Measurements from ENCODE around the gene CTDP1. TPM values are rescaled to one million over a fixed set of nuclear protein-coding genes. Genes with fewer than 3 reads are reported as not detected.

CTDP1 gene
- total RNA-seq, 1 experiment from 2014 or later = 22.5 TPM

GRCh38 chr18:79795446-79795845 is 115.8 kb downstream of the CTDP1 start:
- no peaks in the 10 kb centered on the region for H3K4me1 ChIP-seq (ENCODE audit: insufficient read depth, low read length, poor library complexity, severe bottlenecking)
- H3K27ac ChIP-seq (ENCODE audit: low read depth, low read length, poor library complexity, severe bottlenecking) = no peak overlapping the region
- intact Hi-C loops (cut with micrococcal nuclease; ENCODE audit: unreplicated experiment) = loop anchor here (10.0 kb wide), 2 partner anchors 159 to 359 kb away; partner anchors contain the start of gene SLC66A2
- peaks cover 56% of the 10 kb centered on the region for H3K27me3 ChIP-seq (replicated peaks; ENCODE audit: insufficient read depth, low read depth, low read length, poor library complexity)
- no peaks in the 10 kb centered on the region for H3K36me3 ChIP-seq (ENCODE audit: insufficient read depth, low read length, poor library complexity, severe bottlenecking)
- ChIA-PET CTCF (no interaction called here), POLR2A (ENCODE audit: low non-redundant PET) (no interaction called here)
- BruUV-seq (replicated peaks) = no TSS peak
- TF ChIP-seq CTCF (conservative IDR thresholded peaks at IDR 0.05; ENCODE audit: low read depth, low read length) = no peak
- no peak for TF ChIP-seq EZH2 (IDR thresholded peaks at IDR 0.05; ENCODE audit: borderline replicate concordance, low read depth, low read length, poor library complexity, severe bottlenecking)
- no peaks in the 10 kb centered on the region for H3K9me3 ChIP-seq (ENCODE audit: low read depth, low read length, poor library complexity, severe bottlenecking)
- no peak overlapping the region for H3K4me3 ChIP-seq (ENCODE audit: low read depth, low read length, poor library complexity, severe bottlenecking)
- DNase-seq (ENCODE audit: low spot score) = no peak

GRCh38 chr18:79796016-79796415 is 116.4 kb downstream of the CTDP1 start:
- TF ChIP-seq CTCF (conservative IDR thresholded peaks at IDR 0.05; ENCODE audit: low read depth, low read length) (no peak), EZH2 (IDR thresholded peaks at IDR 0.05; ENCODE audit: borderline replicate concordance, low read depth, low read length, poor library complexity, severe bottlenecking) (no peak)
- H3K27ac ChIP-seq (ENCODE audit: low read depth, low read length, poor library complexity, severe bottlenecking) = no peak overlapping the region
- no peak overlapping the region for H3K4me3 ChIP-seq (ENCODE audit: low read depth, low read length, poor library complexity, severe bottlenecking)
- no TSS peak for BruUV-seq (replicated peaks)
- H3K4me1 ChIP-seq (ENCODE audit: insufficient read depth, low read length, poor library complexity, severe bottlenecking) = no peaks in the 10 kb centered on the region
- peaks cover 52% of the 10 kb centered on the region for H3K27me3 ChIP-seq (replicated peaks; ENCODE audit: insufficient read depth, low read depth, low read length, poor library complexity)
- CTCF ChIA-PET = no interaction called here
- POLR2A ChIA-PET (ENCODE audit: low non-redundant PET) = no interaction called here
- H3K9me3 ChIP-seq (ENCODE audit: low read depth, low read length, poor library complexity, severe bottlenecking) = no peaks in the 10 kb centered on the region
- no peak for DNase-seq (ENCODE audit: low spot score)
- no peaks in the 10 kb centered on the region for H3K36me3 ChIP-seq (ENCODE audit: insufficient read depth, low read length, poor library complexity, severe bottlenecking)
- intact Hi-C loops (cut with micrococcal nuclease; ENCODE audit: unreplicated experiment) = loop anchor here (10.0 kb wide), 2 partner anchors 159 to 359 kb away; partner anchors contain the start of gene SLC66A2

- H3K9me3 ChIP-seq (ENCODE audit: low read depth, low read length, poor library complexity, severe bottlenecking) = no peaks in the 10 kb centered on the region
- ChIA-PET CTCF (no interaction called here), POLR2A (ENCODE audit: low non-redundant PET) (no interaction called here)
- no TSS peak for BruUV-seq (replicated peaks)
- no peak for TF ChIP-seq CTCF (conservative IDR thresholded peaks at IDR 0.05; ENCODE audit: low read depth, low read length)
- no peak for TF ChIP-seq EZH2 (IDR thresholded peaks at IDR 0.05; ENCODE audit: borderline replicate concordance, low read depth, low read length, poor library complexity, severe bottlenecking)
- intact Hi-C loops (cut with micrococcal nuclease; ENCODE audit: unreplicated experiment) = loop anchor here (10.0 kb wide), 2 partner anchors 158 to 358 kb away; partner anchors contain the start of gene SLC66A2
- no peak overlapping the region for H3K27ac ChIP-seq (ENCODE audit: low read depth, low read length, poor library complexity, severe bottlenecking)
- no peaks in the 10 kb centered on the region for H3K36me3 ChIP-seq (ENCODE audit: insufficient read depth, low read length, poor library complexity, severe bottlenecking)
- peaks cover 48% of the 10 kb centered on the region for H3K27me3 ChIP-seq (replicated peaks; ENCODE audit: insufficient read depth, low read depth, low read length, poor library complexity)
- H3K4me1 ChIP-seq (ENCODE audit: insufficient read depth, low read length, poor library complexity, severe bottlenecking) = no peaks in the 10 kb centered on the region
- peak; percentile 21 for DNase-seq (ENCODE audit: low spot score)
- peak overlapping the region; percentile 27 for H3K4me3 ChIP-seq (ENCODE audit: low read depth, low read length, poor library complexity, severe bottlenecking)
These were observed 117.2 kb downstream of the CTDP1 start for GRCh38 chr18:79796531-79797405.

All from A673 (cell line).